ENCODE measurements around the gene TUSC2. TPM values are rescaled to one million over a fixed set of nuclear protein-coding genes. Genes with fewer than 3 reads are reported as not detected.

Gene TUSC2
- total RNA-seq, 2 donors from 2014 or later: 12.6 to 19.4 TPM

- ATAC-seq (ENCODE audit: insufficient number of reproducible peaks, low FRiP score, low read depth) (no peak), DNase-seq (ENCODE audit: low spot score) (no peak)
- H3K27me3 ChIP-seq (replicated peaks; ENCODE audit: insufficient read depth): no peaks in the 10 kb centered on the region
- peak overlapping the region; percentile 79 for H3K4me3 ChIP-seq
- no peak for TF ChIP-seq CTCF (IDR thresholded peaks at IDR 0.05)
- H3K9me3 ChIP-seq: no peaks in the 10 kb centered on the region
- H3K36me3 ChIP-seq: peaks cover 32% of the 10 kb centered on the region
- peaks cover 16 to 46% of the 10 kb centered on the region in 2 donors for H3K4me1 ChIP-seq (ENCODE audit: control insufficient read depth in 1 of 2, low read depth in 2 of 2)
- peak overlapping the region; percentile 83 to 91 for H3K27ac ChIP-seq
These were observed 22.1 kb upstream of the TUSC2 start for GRCh38 chr3:50350213-50350526.

- Histone ChIP-seq H3K4me1 (ENCODE audit: control insufficient read depth in 1 of 2, low read depth in 2 of 2) (peaks cover 16 to 44% of the 10 kb centered on the region in 2 donors), H3K27ac (peak overlapping the region in 1 of 2 donors; percentile 9), H3K4me3 (no peak overlapping the region), H3K9me3 (no peaks in the 10 kb centered on the region), H3K27me3 (replicated peaks; ENCODE audit: insufficient read depth) (no peaks in the 10 kb centered on the region), H3K36me3 (peaks cover 9% of the 10 kb centered on the region)
- ATAC-seq (ENCODE audit: insufficient number of reproducible peaks, low FRiP score, low read depth) (no peak), DNase-seq (ENCODE audit: low spot score) (no peak)
- TF ChIP-seq CTCF (IDR thresholded peaks at IDR 0.05): peak; percentile 48
These were observed 19.3 kb upstream of the TUSC2 start for GRCh38 chr3:50347187-50347813.

- Histone ChIP-seq H3K9me3 (no peaks in the 10 kb centered on the region), H3K4me3 (peak within 1 kb of the TSS; percentile 66), H3K4me1 (ENCODE audit: control insufficient read depth in 1 of 2, low read depth in 2 of 2) (peaks cover 14 to 43% of the 10 kb centered on the region in 2 donors), H3K27ac (no peak within 1 kb of the TSS), H3K36me3 (peaks cover 9% of the 10 kb centered on the region), H3K27me3 (replicated peaks; ENCODE audit: insufficient read depth) (no peaks in the 10 kb centered on the region)
- ATAC-seq (ENCODE audit: insufficient number of reproducible peaks, low FRiP score, low read depth): no peak
- DNase-seq (ENCODE audit: low spot score): no peak
- TF ChIP-seq CTCF (IDR thresholded peaks at IDR 0.05): no peak
These were observed 17.7 kb upstream of the TUSC2 start, which contains the start of gene ZMYND10 for GRCh38 chr3:50345586-50346234. Gene ZMYND10, minus strand, starts transcription at chr3:50345732. Its CDS starts 153 bp downstream, at chr3:50345579.

- Histone ChIP-seq H3K9me3 (no peaks in the 10 kb centered on the region), H3K27me3 (replicated peaks; ENCODE audit: insufficient read depth) (no peaks in the 10 kb centered on the region), H3K4me1 (ENCODE audit: control insufficient read depth in 1 of 2, low read depth in 2 of 2) (peaks cover 14 to 45% of the 10 kb centered on the region in 2 donors), H3K36me3 (peaks cover 9% of the 10 kb centered on the region), H3K27ac (no peak overlapping the region), H3K4me3 (peak overlapping the region; percentile 66)
- ATAC-seq (ENCODE audit: insufficient number of reproducible peaks, low FRiP score, low read depth) (no peak), DNase-seq (ENCODE audit: low spot score) (no peak)
- TF ChIP-seq CTCF (IDR thresholded peaks at IDR 0.05): no peak
These were observed 17.0 kb upstream of the TUSC2 start for GRCh38 chr3:50345008-50345407.

GRCh38 chr3:50342813-50343633 is 15.0 kb upstream of the TUSC2 start:
- no peak for TF ChIP-seq CTCF (IDR thresholded peaks at IDR 0.05)
- peaks cover 7% of the 10 kb centered on the region for H3K36me3 ChIP-seq
- DNase-seq (ENCODE audit: low spot score) (no peak), ATAC-seq (ENCODE audit: insufficient number of reproducible peaks, low FRiP score, low read depth) (no peak)
- H3K27me3 ChIP-seq (replicated peaks; ENCODE audit: insufficient read depth): no peaks in the 10 kb centered on the region
- no peak overlapping the region for H3K27ac ChIP-seq
- H3K4me3 ChIP-seq: no peak overlapping the region
- peaks cover 21 to 49% of the 10 kb centered on the region in 2 donors for H3K4me1 ChIP-seq (ENCODE audit: control insufficient read depth in 1 of 2, low read depth in 2 of 2)
- H3K9me3 ChIP-seq: no peaks in the 10 kb centered on the region

Measured in thoracic aorta (tissue), 2 donors.